HepG2 (cell line): ENCODE results near the gene SLC25A18. TPM values are rescaled to one million over a fixed set of nuclear protein-coding genes. Genes with fewer than 3 reads are reported as not detected.

ENCODE experiments used
- ATAC-seq: fragments of 200-7000 bp; cut with Tn5 transposase; 3 replicates; pipeline ENCODE4 v1.9.1; 2020; ENCODE audit warnings: mild to moderate bottlenecking, moderate library complexity
- BruUV-seq: library from RNA; stranded (reverse); fragments of 400-500 nt; replicated peaks from 2 replicates; lab custom pipeline; 2021; lab: Mats Ljungman, UMichigan
- CTCF ChIA-PET: fragments of 300-600 bp; formaldehyde crosslinking; extraction: SDS; loops from one replicate; lab custom pipeline; 2021; ENCODE audit warnings: low total read pairs, inconsistent platforms, low intra/inter-chr PET ratio; lab: Yijun Ruan, JAX
- POLR2A ChIA-PET: fragments of 350-600 bp; sonication (Branson Sonifier 250); formaldehyde crosslinking; loops from one replicate; lab custom pipeline; 2020; ENCODE audit warnings: antibody characterized with exemption, inconsistent platforms; lab: Yijun Ruan, JAX
- DNase-seq: peaks from one replicate; pipeline ENCODE4 v3.0.0-alpha.2; 2015; ENCODE audit warnings: low spot score
- FAIRE-seq: peaks from 3 replicates; lab custom pipeline; 2011; peaks lifted over from hg19 to GRCh38; lab: Jason Lieb, UNC
- H2AFZ ChIP-seq: one replicate; pipeline ENCODE4 v1.6.1; 2011; ENCODE audit warnings: low read length, inconsistent platforms
- H3K27ac ChIP-seq: fragments of 300-600 bp; 3 replicates; pipeline ENCODE4 v1.8.0; 2011; ENCODE audit warnings: mixed run types, mild to moderate bottlenecking, mixed read lengths, low read length, inconsistent platforms; ENCODE audit not compliant: insufficient read depth; ENCODE audit errors: extremely low read length
- H3K27me3 ChIP-seq, 2 experiments: fragments of 200-600 bp in 1 of 2; 2 replicates in 1 of 2; 3 replicates in 1 of 2; pipeline versions ENCODE4 v1.6.0 to v1.8.0; 2011; ENCODE audit warnings: low read length in 2 of 2, mild to moderate bottlenecking in 2 of 2, moderate library complexity in 2 of 2, inconsistent platforms in 1 of 2; ENCODE audit not compliant: insufficient read depth in 2 of 2, control insufficient read depth in 1 of 2
- H3K36me3 ChIP-seq, 2 experiments: fragments of 200-600 bp in 1 of 2; replicated peaks in 1 of 2; 2 replicates in 1 of 2; 3 replicates in 1 of 2; pipeline versions ENCODE4 v1.5.1 to v1.8.0; 2011; ENCODE audit warnings: low read length in 2 of 2, inconsistent platforms in 1 of 2; ENCODE audit not compliant: insufficient read depth in 2 of 2, control insufficient read depth in 1 of 2
- H3K4me1 ChIP-seq: 2 replicates; pipeline ENCODE4 v1.5.1; 2012; ENCODE audit warnings: low read length, inconsistent platforms; ENCODE audit not compliant: insufficient read depth
- H3K4me2 ChIP-seq: 2 replicates; pipeline ENCODE4 v1.6.0; 2011; ENCODE audit warnings: low read depth, low read length, inconsistent platforms
- H3K4me3 ChIP-seq, 3 experiments: fragments of 200-600 bp in 1 of 3; sonication (generic), shearing (Covaris generic) in 1 of 3; replicated peaks in 1 of 3; 2 replicates each; pipeline ENCODE4 v1.5.1; 2011 to 2016; ENCODE audit warnings: low read length in 3 of 3, inconsistent platforms in 2 of 3, low read depth in 2 of 3, mild to moderate bottlenecking in 2 of 3, control low read depth in 1 of 3, mixed read lengths in 1 of 3; ENCODE audit not compliant: insufficient read depth in 1 of 3
- H3K79me2 ChIP-seq: one replicate; pipeline ENCODE4 v1.6.1; 2011; ENCODE audit warnings: low read length, inconsistent platforms; ENCODE audit not compliant: insufficient read depth
- H3K9ac ChIP-seq: 2 replicates; pipeline ENCODE4 v1.6.0; 2011; ENCODE audit warnings: mild to moderate bottlenecking, low read depth, low read length, inconsistent platforms; ENCODE audit not compliant: insufficient read depth
- H3K9me3 ChIP-seq: 2 replicates; pipeline ENCODE4 v1.5.1; 2012; ENCODE audit warnings: mild to moderate bottlenecking, low read length
- H4K20me1 ChIP-seq: 2 replicates; pipeline ENCODE4 v1.6.0; 2011; ENCODE audit warnings: inconsistent platforms, mild to moderate bottlenecking, low read length, moderate library complexity; ENCODE audit not compliant: insufficient read depth
- CHCHD3 ChIP-seq: sonication (generic); formaldehyde crosslinking; IDR thresholded peaks from 2 replicates; pipeline ENCODE4 v1.8.0; 2022; ENCODE audit warnings: mild to moderate bottlenecking, missing genetic modification reagents, moderate library complexity
- CREM ChIP-seq, 2 experiments: sonication (generic) in 1 of 2; formaldehyde crosslinking in 1 of 2; IDR thresholded peaks; 2 replicates each; pipeline versions ENCODE4 v1.4.0 to v1.6.1; 2016 to 2020; ENCODE audit warnings: antibody characterized with exemption in 1 of 2, mild to moderate bottlenecking in 1 of 2, missing genetic modification reagents in 1 of 2
- EP300 ChIP-seq, 3 experiments: sonication (generic) in 1 of 3; formaldehyde crosslinking in 1 of 3; IDR thresholded peaks; 2 replicates each; pipeline versions ENCODE4 v1.5.1 to v1.6.1; 2011 to 2020; ENCODE audit warnings: low read depth in 2 of 3, low read length in 2 of 3, borderline replicate concordance in 1 of 3, improper control_type of control experiment in 1 of 3, mild to moderate bottlenecking in 1 of 3, missing genetic modification reagents in 1 of 3, moderate library complexity in 1 of 3
- KDM1A ChIP-seq: IDR thresholded peaks from 2 replicates; pipeline ENCODE4 v1.6.1; 2016; ENCODE audit warnings: missing compliant biosample characterization
- MAFF ChIP-seq: IDR thresholded peaks from 2 replicates; pipeline ENCODE4 v1.6.1; 2011; ENCODE audit warnings: low read depth, low read length, improper control_type of control experiment
- MAFK ChIP-seq, 2 experiments: IDR thresholded peaks in 1 of 2; conservative IDR thresholded peaks in 1 of 2; 2 replicates each; pipeline ENCODE4 v1.6.1; 2011; ENCODE audit warnings: improper control_type of control experiment in 2 of 2, low read length in 2 of 2
- TSC22D2 ChIP-seq: sonication (generic); formaldehyde crosslinking; IDR thresholded peaks from 2 replicates; pipeline ENCODE4 v1.5.1; 2020; ENCODE audit warnings: missing genetic modification reagents, mild to moderate bottlenecking, borderline replicate concordance
- YEATS4 ChIP-seq: sonication (generic); formaldehyde crosslinking; IDR thresholded peaks from 2 replicates; pipeline ENCODE4 v1.4.0; 2020; ENCODE audit warnings: missing genetic modification reagents, borderline replicate concordance
- ZEB1 ChIP-seq: IDR thresholded peaks from 2 replicates; pipeline ENCODE4 v1.6.1; 2012; ENCODE audit warnings: mild to moderate bottlenecking, low read depth, inconsistent platforms; ENCODE audit not compliant: insufficient replicate concordance
- ZNF639 ChIP-seq: conservative IDR thresholded peaks from 2 replicates; pipeline ENCODE4 v1.6.1; 2018; ENCODE audit warnings: missing genetic modification reagents
- WGBS: methylation state at CpG from one replicate; pipeline ENCODE4 v1.1.6; 2017; ENCODE audit warnings: low lambda C conversion rate; 5-methylcytosine and 5-hydroxymethylcytosine counted together
- in situ Hi-C: cut with HindIII; loops from 2 replicates; pipeline ENCODE4 v1.10.0; 2017; ENCODE audit warnings: low pct_unique_long_range_greater_than_20kb; ENCODE audit not compliant: extremely low pct_ligation_motif_present
- intact Hi-C: fragments of 100-400 bp; cut with micrococcal nuclease; formaldehyde crosslinking; loops from one replicate; pipeline ENCODE4 v1.10.0; 2022; ENCODE audit not compliant: unreplicated experiment
- polyA plus RNA-seq, 8 experiments: library from polyadenylated mRNA; depleted of rRNA in 3 of 8; stranded (reverse) in 7 of 8; unstranded in 1 of 8; fragments of >200 nt; fragmentation: Illumina TruSeq in 4 of 8; extraction: Trizol in 4 of 8; gene quantifications; 2 replicates each; pipeline versions ENCODE4 v1.2.1 to v1.2.3, GENCODE V29; 2011 to 2016; ENCODE audit warnings: low read depth in 4 of 8, missing spikeins in 1 of 8, mixed read lengths in 1 of 8; ENCODE audit not compliant: insufficient read depth in 1 of 8
- total RNA-seq, 5 experiments: library from RNA; depleted of rRNA; stranded (reverse); fragments of >200 nt; fragmentation: Illumina TruSeq; extraction: Trizol; gene quantifications; 2 replicates each; pipeline ENCODE4 v1.2.3, GENCODE V29; 2016; ENCODE audit warnings: low read depth in 1 of 5

SLC25A18 gene
- total and polyA plus RNA-seq, 2 of the 13 experiments (the other 11 are each of a cell fraction or from before 2014, with no cell fraction given) = 0.28 to 0.75 TPM

GRCh38 chr22:17612057-17612456 is 48.8 kb downstream of the SLC25A18 start (continued):
- TF ChIP-seq CREM (IDR thresholded peaks at IDR 0.05) = no peak
- TF ChIP-seq CREM (CRISPR knock-in tag; IDR thresholded peaks at IDR 0.05) = no peak
- no peak for TF ChIP-seq YEATS4 (CRISPR knock-in tag)
- no peak for TF ChIP-seq EP300 (IDR thresholded peaks at IDR 0.05; ENCODE audit: low read depth in 2 of 2, low read length in 2 of 2)
- no peak for TF ChIP-seq EP300 (CRISPR knock-in tag; IDR thresholded peaks at IDR 0.05; ENCODE audit: borderline replicate concordance)
- no peak for TF ChIP-seq ZEB1
- TF ChIP-seq TSC22D2 (CRISPR knock-in tag) = no peak

DNA sequence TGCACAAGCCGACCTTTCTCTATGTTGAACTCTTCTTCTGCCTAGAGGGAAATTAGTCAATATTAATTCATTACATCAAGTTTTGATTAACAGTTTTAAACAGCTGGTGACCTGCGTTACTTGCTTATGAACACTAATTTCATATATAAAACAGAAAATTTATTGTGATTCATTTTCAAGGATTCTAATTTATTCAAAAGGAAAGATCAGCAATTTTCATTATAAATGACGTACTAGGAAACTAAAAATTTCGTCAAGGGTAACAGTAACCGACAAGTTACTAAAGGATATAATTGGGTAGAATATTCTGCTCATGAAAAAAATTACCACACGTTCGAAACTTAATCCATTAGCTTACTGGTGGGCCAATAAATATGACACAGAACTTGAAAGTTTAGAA is 50.0 kb downstream of the SLC25A18 start:
- intact Hi-C loops = no loop called here
- H3K79me2 ChIP-seq = peaks cover 3% of the 10 kb centered on the region
- POLR2A ChIA-PET = no interaction called here
- no peaks in the 10 kb centered on the region for H3K9me3 ChIP-seq
- H3K27ac ChIP-seq = no peak overlapping the region
- DNase-seq (no peak), ATAC-seq (no peak), FAIRE-seq (no peak)
- no peak overlapping the region for H3K4me3 ChIP-seq
- no peaks in the 10 kb centered on the region for H3K4me1 ChIP-seq
- CTCF ChIA-PET = no interaction called here
- peaks cover 9 to 38% of the 10 kb centered on the region in 2 experiments; a peak in 3 of 5 replicates for H3K36me3 ChIP-seq
- H4K20me1 ChIP-seq = no peaks in the 10 kb centered on the region
- H3K9ac ChIP-seq = no peak overlapping the region
- no TSS peak for BruUV-seq
- no peak overlapping the region for H3K4me2 ChIP-seq
- TF ChIP-seq ZNF639 (CRISPR knock-in tag) (no peak), CHCHD3 (CRISPR knock-in tag) (no peak), KDM1A (CRISPR knock-in tag) (no peak), MAFF (0 out of 2 replicates have a peak, but pooled peaks have one; percentile 23), MAFK (conservative IDR thresholded peaks at IDR 0.05 in 1 of 2, IDR thresholded peaks at IDR 0.05 in 1 of 2; ENCODE audit: low read length in 2 of 2) (peak; percentile 8 to 46; a peak in 2 of 4 replicates)
- H2AFZ ChIP-seq = no peak overlapping the region
- H3K27me3 ChIP-seq = no peaks in the 10 kb centered on the region
- 97% methylated on average over 7 of the region's 7 CpGs for WGBS
- in situ Hi-C loops = no loop called here
